GM11168 (cell line): ENCODE measurements around the gene PNN.
"Not testable (repeated sequence)": the region's sequence is repeated elsewhere in the genome, so short reads cannot be mapped to it uniquely, and the experiment has no call there.

Experiments used
- in situ Hi-C: fragments of 300-500 bp; cut with MboI; formaldehyde crosslinking; loops from one replicate; pipeline ENCODE4 v1.12.0; 2022; ENCODE audit warnings: low sequenced_read_pairs; ENCODE audit not compliant: unreplicated experiment

PNN gene

DNA sequence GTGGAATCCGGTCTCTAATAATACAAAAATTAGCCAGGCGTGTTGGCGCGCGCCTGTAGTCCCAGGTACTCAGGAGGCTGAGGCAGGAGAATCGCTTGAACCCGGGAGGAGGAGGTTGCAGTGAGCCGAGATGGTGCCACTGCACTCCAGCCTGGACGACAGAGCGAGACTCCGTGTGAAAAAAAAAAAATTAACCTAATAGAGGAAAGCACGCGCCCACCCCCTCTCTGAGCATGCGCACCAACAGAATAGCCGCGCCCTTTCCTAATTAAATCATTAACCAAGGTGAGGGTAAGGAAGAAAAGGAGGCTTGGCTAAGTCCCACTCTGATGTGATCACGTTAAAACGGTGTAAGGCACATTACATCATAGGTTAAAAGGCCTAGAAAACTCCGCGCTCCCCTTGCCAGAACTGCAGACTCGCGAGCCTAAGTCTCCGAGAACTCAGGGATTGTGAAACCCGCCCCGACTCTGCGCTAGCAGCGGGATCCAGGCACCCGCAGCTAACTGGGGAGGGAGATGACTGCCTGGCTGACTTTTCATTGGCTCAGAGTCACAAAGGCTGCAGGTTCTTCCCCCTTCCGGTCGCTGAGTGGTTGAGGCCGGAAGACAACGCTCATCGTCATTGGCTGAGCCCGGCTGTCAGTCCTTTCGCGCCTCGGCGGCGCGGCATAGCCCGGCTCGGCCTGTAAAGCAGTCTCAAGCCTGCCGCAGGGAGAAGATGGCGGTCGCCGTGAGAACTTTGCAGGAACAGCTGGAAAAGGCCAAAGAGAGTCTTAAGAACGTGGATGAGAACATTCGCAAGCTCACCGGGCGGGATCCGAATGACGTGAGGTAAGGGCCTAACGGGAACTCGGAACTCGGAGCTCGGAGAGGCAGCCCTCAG lies at the start of gene PNN:
Gene PNN, plus strand, starts transcription at position 695 of the 885 bp plus-strand sequence. Its CDS starts 26 bp downstream, at position 721.
- in situ Hi-C loops: loop anchor here (5.0 kb wide), 1 partner anchor 68 kb away; no protein-coding TSS in a partner anchor

- in situ Hi-C loops: not testable (repeated sequence)
These were observed 37.2 kb upstream of the PNN start for GRCh38 chr14:39137835-39138234.

GRCh38 chr14:39138440-39138839 lies 36.6 kb upstream of the PNN start:
- in situ Hi-C loops: no loop called here

GRCh38 chr14:39140170-39140569 lies 34.9 kb upstream of the PNN start:
- in situ Hi-C loops: no loop called here

- in situ Hi-C loops: not testable (repeated sequence)
These were observed 33.4 kb upstream of the PNN start for GRCh38 chr14:39141623-39142022.

GRCh38 chr14:39143226-39143625 lies 31.8 kb upstream of the PNN start:
- in situ Hi-C loops: not testable (repeated sequence)

DNA sequence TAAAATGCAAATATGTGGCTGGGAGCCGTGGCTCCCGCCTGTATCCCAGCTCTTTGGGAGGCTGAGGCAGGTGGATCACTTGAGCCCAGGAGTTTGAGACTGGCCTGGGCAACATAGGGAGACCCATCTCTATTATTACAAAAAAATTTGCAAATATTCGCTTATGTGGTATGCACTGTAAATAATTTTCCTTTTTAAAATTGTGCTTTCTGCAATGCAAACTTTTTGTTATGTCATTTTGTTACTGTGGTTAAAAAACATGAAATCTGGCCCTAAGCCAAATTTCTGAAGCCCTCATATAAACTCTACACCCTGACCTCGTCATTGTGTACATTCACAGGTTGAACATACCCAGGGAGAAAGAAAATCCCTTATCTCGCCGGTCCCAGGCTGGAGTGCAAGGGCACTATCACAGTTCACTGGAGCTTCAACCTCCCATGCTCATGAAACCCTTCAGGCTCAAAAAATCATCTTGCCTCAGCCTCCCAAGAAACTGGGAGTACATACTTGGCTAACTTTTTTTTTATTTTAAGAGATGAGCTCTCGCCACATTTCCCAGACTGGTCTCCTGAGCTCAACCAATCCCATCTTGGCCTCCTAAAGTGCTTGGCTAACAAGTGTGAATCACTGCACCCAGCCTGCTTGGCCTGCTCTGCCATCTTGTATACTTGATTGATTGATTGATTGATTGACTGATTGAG lies 29.6 kb upstream of the PNN start:
- in situ Hi-C loops: no loop called here

- in situ Hi-C loops: no loop called here
These were observed 20.4 kb upstream of the PNN start for GRCh38 chr14:39154594-39155189.

DNA sequence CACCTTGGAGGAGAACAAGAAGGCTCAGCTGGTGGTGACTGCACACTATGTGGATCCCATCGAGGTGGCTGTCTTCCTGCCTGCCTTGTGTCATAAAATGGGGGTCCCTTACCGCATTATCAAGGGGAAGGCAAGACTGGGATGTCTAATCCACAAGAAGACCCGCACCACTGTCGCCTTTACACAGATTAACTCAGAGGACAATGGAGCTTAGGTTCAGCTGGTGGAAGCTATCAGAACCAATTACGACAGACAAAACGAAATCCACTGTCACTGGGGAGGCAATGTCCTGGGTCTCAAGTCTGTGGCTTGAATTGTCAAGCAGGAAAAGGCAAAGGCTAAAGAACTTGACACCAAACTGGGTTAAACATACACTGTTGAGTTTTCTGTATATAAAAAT lies 17.6 kb upstream of the PNN start:
- in situ Hi-C loops: no loop called here

- in situ Hi-C loops: no loop called here
These were observed 16.7 kb upstream of the PNN start for GRCh38 chr14:39158222-39158858.

- in situ Hi-C loops: no loop called here
These were observed 14.6 kb upstream of the PNN start for GRCh38 chr14:39160494-39160893.

GRCh38 chr14:39167797-39168320 lies 7.2 kb upstream of the PNN start:
- in situ Hi-C loops: not testable (repeated sequence)

- in situ Hi-C loops: no loop called here
These were observed 6.5 kb upstream of the PNN start for GRCh38 chr14:39168591-39168990.

DNA sequence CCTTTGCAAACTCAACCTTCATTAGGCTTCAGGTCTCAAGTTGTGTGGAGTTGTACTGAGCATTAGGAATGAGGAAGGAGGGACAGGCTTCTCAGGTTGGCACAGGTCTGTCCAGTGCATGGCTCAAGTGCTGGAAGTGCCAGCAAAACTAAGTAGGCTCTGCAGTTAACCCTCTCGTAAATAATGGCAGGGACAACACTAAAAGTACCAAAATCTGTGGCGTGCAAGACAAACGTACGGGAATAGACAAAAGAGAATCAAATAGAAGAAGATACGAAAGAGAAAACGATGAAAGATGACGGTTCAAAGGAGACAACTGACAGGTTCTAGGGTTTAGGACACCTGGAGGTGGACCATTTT lies 5.5 kb upstream of the PNN start:
- in situ Hi-C loops: no loop called here

DNA sequence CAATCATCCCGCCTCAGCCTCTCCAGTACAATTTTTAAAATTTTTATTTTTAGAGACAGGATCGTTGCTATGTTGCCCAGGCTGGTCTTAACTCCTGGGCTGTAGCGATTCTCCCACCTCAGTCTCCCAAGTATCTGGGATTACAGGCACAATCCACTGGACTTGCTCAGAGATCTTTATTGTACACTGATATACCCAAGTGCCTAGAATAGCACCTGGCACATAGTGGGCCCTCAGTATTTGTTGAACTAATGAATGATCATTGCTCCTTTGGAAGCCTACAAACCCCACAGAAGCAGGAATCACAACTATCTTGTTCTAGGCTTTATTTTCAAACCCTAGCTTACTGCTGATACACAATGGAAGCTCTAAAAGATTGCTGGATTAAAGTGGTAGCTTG lies 1.9 kb upstream of the PNN start:
- in situ Hi-C loops: loop anchor here (5.0 kb wide), 1 partner anchor 66 kb away; no protein-coding TSS in a partner anchor

- in situ Hi-C loops: no loop called here
These were observed 600 bp downstream of the PNN start for GRCh38 chr14:39175445-39176262.

DNA sequence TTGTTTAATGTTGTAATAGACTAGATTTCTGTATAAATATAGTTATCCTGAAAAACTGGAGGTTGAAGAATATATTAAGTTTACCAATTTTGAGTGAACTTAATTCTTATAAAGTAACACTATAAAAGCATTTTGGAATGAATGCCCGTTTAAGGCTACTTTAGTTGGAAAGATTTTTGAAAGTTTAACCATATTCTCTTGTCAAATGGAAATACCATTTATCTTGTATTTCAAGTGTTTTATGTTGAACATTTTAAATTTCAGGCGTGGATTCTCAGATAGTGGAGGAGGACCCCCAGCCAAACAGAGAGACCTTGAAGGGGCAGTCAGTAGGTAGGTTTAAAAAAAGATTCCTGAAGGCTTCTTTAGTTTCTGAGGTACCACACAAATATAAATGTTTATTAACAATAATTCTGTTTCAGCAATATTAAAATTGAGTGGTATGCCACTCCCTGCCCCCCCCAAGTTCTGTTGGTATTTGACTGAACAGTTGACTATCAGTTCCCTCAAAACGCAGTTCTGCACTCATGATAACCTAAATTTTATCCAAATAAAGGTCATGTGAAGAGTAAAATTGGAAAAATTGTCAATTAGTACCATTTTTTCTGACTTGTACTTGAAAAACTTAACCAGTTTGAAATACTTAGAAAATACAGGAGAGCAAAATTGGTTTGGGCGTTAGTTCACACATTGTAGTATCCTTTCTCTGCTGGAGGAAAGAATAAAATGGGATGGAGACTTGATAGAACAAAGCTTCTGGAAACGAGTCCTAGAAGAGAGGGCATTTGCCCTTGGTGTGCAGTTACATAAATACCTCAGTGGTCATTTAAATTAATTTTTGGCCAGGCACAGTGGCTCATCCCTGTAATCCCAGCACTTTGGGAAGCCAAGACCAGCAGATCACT lies 1.5 kb downstream of the PNN start:
- in situ Hi-C loops: no loop called here

- in situ Hi-C loops: no loop called here
These were observed 2.1 kb downstream of the PNN start for GRCh38 chr14:39177168-39177545.

DNA sequence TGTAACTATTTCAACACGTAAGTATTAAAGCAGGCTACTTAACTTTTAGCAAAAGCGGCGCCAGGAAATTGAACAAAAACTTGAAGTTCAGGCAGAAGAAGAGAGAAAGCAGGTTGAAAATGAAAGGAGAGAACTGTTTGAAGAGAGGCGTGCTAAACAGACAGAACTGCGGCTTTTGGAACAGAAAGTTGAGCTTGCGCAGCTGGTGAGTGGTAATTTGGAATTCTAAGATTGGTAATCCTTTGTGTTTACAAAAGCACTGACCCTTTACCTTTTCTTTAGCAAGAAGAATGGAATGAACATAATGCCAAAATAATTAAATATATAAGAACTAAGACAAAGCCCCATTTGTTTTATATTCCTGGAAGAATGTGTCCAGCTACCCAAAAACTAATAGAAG lies 4.0 kb downstream of the PNN start:
- in situ Hi-C loops: no loop called here
